HK-2 (cell line): ENCODE measurements around the gene DCLRE1C.
"Not testable (repeated sequence)": the region's sequence is repeated elsewhere in the genome, so short reads cannot be mapped to it uniquely, and the experiment has no call there.

Experiments used
- DNase-seq: peaks from one replicate; pipeline ENCODE4 v3.0.0-alpha.2; 2018; ENCODE audit not compliant: unreplicated experiment

Gene DCLRE1C

GRCh38 chr10:14880229-14880628 lies 73.7 kb downstream of the DCLRE1C start:
- no peak for DNase-seq

GRCh38 chr10:14879928-14880193 lies 74.0 kb downstream of the DCLRE1C start:
- no peak for DNase-seq

GRCh38 chr10:14879124-14879927 lies 74.6 kb downstream of the DCLRE1C start:
- no peak for DNase-seq

- DNase-seq, result peak; percentile 90
These were observed 75.4 kb downstream of the DCLRE1C start, which contains the start of gene SUV39H2 for GRCh38 chr10:14878266-14879123. Gene SUV39H2 (plus strand): TSS chr10:14878866. CDS start chr10:14878889, 23 bp downstream.

- no peak for DNase-seq
These were observed 77.1 kb downstream of the DCLRE1C start for GRCh38 chr10:14876764-14877163.

- DNase-seq, result no peak
These were observed 78.0 kb downstream of the DCLRE1C start for GRCh38 chr10:14875941-14876340.

GRCh38 chr10:14873090-14873760 lies 80.7 kb downstream of the DCLRE1C start:
- no peak for DNase-seq

GRCh38 chr10:14864871-14865270 lies 89.0 kb downstream of the DCLRE1C start:
- DNase-seq, result not testable (repeated sequence)

GRCh38 chr10:14864466-14864865 lies 89.4 kb downstream of the DCLRE1C start:
- not testable (repeated sequence) for DNase-seq

GRCh38 chr10:14860791-14861190 lies 93.1 kb downstream of the DCLRE1C start:
- no peak for DNase-seq

- DNase-seq, result no peak
These were observed 94.1 kb downstream of the DCLRE1C start for GRCh38 chr10:14859775-14860174.

GRCh38 chr10:14859043-14859442 lies 94.9 kb downstream of the DCLRE1C start:
- DNase-seq, result no peak

- no peak for DNase-seq
These were observed 95.4 kb downstream of the DCLRE1C start for GRCh38 chr10:14858338-14858960.

- no peak for DNase-seq
These were observed 98.4 kb downstream of the DCLRE1C start for GRCh38 chr10:14855453-14855852.

GRCh38 chr10:14852236-14852635 lies 101.7 kb downstream of the DCLRE1C start:
- no peak for DNase-seq
